HEK293T (cell line): ENCODE measurements around the gene CHRNG.

ENCODE experiments used
- BHLHE40 ChIP-seq: fragments of 450-650 bp; IDR thresholded peaks from 2 replicates; pipeline ENCODE4 v1.6.1; 2016; ENCODE audit warnings: mild to moderate bottlenecking, moderate library complexity, borderline replicate concordance
- CTBP1 ChIP-seq: fragments of 450-650 bp; IDR thresholded peaks from 2 replicates; pipeline ENCODE4 v1.6.1; 2016; ENCODE audit warnings: borderline replicate concordance
- FOXA1 ChIP-seq: fragments of 450-650 bp; IDR thresholded peaks from 2 replicates; pipeline ENCODE4 v1.6.1; 2016; ENCODE audit warnings: mild to moderate bottlenecking
- FOXK2 ChIP-seq: fragments of 450-650 bp; IDR thresholded peaks from 2 replicates; pipeline ENCODE4 v1.6.1; 2016; ENCODE audit warnings: mild to moderate bottlenecking
- FOXM1 ChIP-seq: fragments of 450-650 bp; IDR thresholded peaks from 2 replicates; pipeline ENCODE4 v1.6.1; 2017; ENCODE audit warnings: mild to moderate bottlenecking, borderline replicate concordance
- HDGF ChIP-seq: fragments of 450-650 bp; IDR thresholded peaks from 2 replicates; pipeline ENCODE4 v1.6.1; 2017; ENCODE audit warnings: antibody characterized with exemption, borderline replicate concordance
- L3MBTL2 ChIP-seq: fragments of 450-650 bp; conservative IDR thresholded peaks from 2 replicates; pipeline ENCODE4 v1.6.1; 2016; ENCODE audit warnings: mild to moderate bottlenecking
- LEF1 ChIP-seq: fragments of 450-650 bp; IDR thresholded peaks from 2 replicates; pipeline ENCODE4 v1.6.1; 2017; ENCODE audit warnings: mild to moderate bottlenecking, borderline replicate concordance
- NFRKB ChIP-seq: fragments of 450-650 bp; IDR thresholded peaks from 2 replicates; pipeline ENCODE4 v1.6.1; 2016; ENCODE audit warnings: mild to moderate bottlenecking, moderate library complexity
- SP1 ChIP-seq: fragments of 450-650 bp; IDR thresholded peaks from 2 replicates; pipeline ENCODE4 v1.6.1; 2017
- SUZ12 ChIP-seq: fragments of 450-650 bp; IDR thresholded peaks from 2 replicates; pipeline ENCODE4 v1.6.1; 2016; ENCODE audit warnings: mild to moderate bottlenecking

DNA sequence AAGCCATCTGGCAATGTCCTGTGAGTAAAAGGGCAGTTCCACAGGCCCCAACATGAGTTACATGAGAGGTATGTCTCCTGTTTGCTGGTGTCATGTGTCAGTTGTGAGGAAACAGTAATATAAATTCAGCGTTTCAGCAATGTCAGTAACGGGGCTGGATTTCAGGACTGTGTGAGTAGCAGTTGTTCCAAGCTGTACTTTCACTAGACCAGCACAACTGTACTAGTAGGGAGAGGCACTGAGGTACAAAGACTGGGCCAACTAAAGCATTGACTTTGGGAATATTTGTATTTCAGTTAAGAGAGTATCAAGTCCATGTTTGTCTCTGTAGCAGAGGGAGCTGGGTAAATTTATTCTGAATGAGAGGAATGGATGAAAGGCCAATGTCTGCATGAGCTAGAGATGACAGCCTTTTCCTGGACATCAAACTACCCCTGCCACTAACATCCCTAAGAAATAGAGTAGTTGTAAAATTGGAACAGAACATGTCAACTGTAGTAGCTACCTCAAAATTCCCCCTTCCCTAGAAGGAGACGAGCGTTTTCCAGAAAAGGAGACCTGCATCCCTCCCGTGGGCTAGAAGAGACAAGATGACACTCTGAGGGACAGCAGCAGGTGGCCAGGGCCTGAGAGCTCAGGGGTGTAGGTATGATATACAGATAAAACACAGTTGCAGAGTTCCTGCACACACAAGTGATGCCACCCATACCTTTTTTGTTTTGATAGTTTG lies 35.3 kb downstream of the CHRNG start:
- TF ChIP-seq LEF1 (no peak), BHLHE40 (no peak), NFRKB (no peak), CTBP1 (no peak), L3MBTL2 (no peak), HDGF (no peak), SUZ12 (no peak), FOXA1 (no peak), FOXK2 (no peak), FOXM1 (no peak), SP1 (no peak)
